AG04450 (cell line): ENCODE measurements around the gene PARD3B. TPM values are rescaled to one million over a fixed set of nuclear protein-coding genes. Genes with fewer than 3 reads are reported as not detected.

Source experiments
- CTCF ChIA-PET: fragments of 300-600, 350-600 bp; formaldehyde crosslinking; extraction: SDS; loops from one replicate; lab custom pipeline; 2022; ENCODE audit warnings: antibody characterized with exemption, inconsistent platforms; lab: Charles Lee
- POLR2A ChIA-PET: fragments of 350-600 bp; formaldehyde crosslinking; extraction: SDS; loops from one replicate; lab custom pipeline; 2021; ENCODE audit warnings: antibody characterized with exemption, inconsistent platforms; lab: Yijun Ruan, JAX
- DNase-seq: peaks from one replicate; pipeline ENCODE4 v3.0.0-alpha.2; 2011; ENCODE audit warnings: low read depth, low spot score
- H3K27ac ChIP-seq: one replicate; pipeline ENCODE4 v1.5.1; 2012; ENCODE audit warnings: low read depth, low read length, control low read depth
- H3K27me3 ChIP-seq: one replicate; pipeline ENCODE4 v1.6.0; 2012; ENCODE audit warnings: low read length; ENCODE audit not compliant: control insufficient read depth, insufficient read depth
- H3K4me3 ChIP-seq: 2 replicates; pipeline ENCODE4 v1.5.1; 2011; ENCODE audit warnings: mild to moderate bottlenecking, low read depth, low read length, control low read depth
- H3K9me3 ChIP-seq: 2 replicates; pipeline ENCODE4 v1.5.1; 2012; ENCODE audit warnings: low read length; ENCODE audit not compliant: control insufficient read depth, insufficient read depth
- CTCF ChIP-seq: IDR thresholded peaks from 2 replicates; pipeline ENCODE4 v1.5.1; 2011; ENCODE audit warnings: low read depth, low read length, control low read depth, inconsistent platforms
- polyA plus RNA-seq: library from polyadenylated mRNA; depleted of rRNA; stranded (reverse); fragments of >200 nt; gene quantifications from 2 replicates; pipeline ENCODE4 v1.2.3, GENCODE V29; 2011

The PARD3B gene
- polyA plus RNA-seq, 1 experiment: 8.5 TPM

GRCh38 chr2:205407984-205408383 lies 862.7 kb downstream of the PARD3B start:
- POLR2A ChIA-PET: interaction anchor here (0.5 kb wide), 1 partner anchor 30 kb away, joined by 3 read pairs; no protein-coding TSS in a partner anchor
- CTCF ChIA-PET: interaction anchor here (1.5 kb wide), 1 partner anchor 268 kb away, joined by 11 read pairs; no protein-coding TSS in a partner anchor
- TF ChIP-seq CTCF: no peak
- Histone ChIP-seq H3K27ac (no peak overlapping the region), H3K27me3 (no peaks in the 10 kb centered on the region), H3K9me3 (no peaks in the 10 kb centered on the region), H3K4me3 (no peak overlapping the region)
- peak; percentile 75 for DNase-seq

DNA sequence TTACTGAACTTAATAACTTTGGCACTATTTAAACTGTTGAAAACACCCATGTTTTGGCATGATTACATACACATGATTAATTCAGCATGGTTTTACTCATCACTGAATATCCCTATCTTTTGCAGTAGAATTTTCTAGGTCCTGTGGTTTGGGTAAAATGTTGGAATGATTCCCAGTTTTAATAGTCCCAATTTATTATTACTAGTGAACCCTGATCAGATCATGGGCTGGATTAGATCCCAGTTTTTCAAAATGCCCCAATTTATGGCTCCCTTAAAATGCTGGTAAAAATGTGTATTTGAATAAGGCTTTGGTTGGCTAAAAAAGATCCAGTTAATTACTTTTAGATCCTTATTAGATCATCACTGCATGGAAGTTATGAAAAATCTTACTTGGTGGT lies 863.4 kb downstream of the PARD3B start:
- H3K4me3 ChIP-seq: no peak overlapping the region
- TF ChIP-seq CTCF: no peak
- no peaks in the 10 kb centered on the region for H3K27me3 ChIP-seq
- no peak for DNase-seq
- no peaks in the 10 kb centered on the region for H3K9me3 ChIP-seq
- POLR2A ChIA-PET: no interaction called here
- CTCF ChIA-PET: interaction anchor here (0.9 to 1.5 kb wide), 2 partner anchors 267 kb away, joined by 4 to 11 read pairs; no protein-coding TSS in a partner anchor
- H3K27ac ChIP-seq: no peak overlapping the region

GRCh38 chr2:205409411-205409810 lies 864.1 kb downstream of the PARD3B start:
- no peak overlapping the region for H3K4me3 ChIP-seq
- CTCF ChIA-PET: interaction anchor here (0.9 kb wide), 1 partner anchor 266 kb away, joined by 4 read pairs; no protein-coding TSS in a partner anchor
- H3K27me3 ChIP-seq: no peaks in the 10 kb centered on the region
- DNase-seq: no peak
- POLR2A ChIA-PET: no interaction called here
- TF ChIP-seq CTCF: no peak
- H3K9me3 ChIP-seq: no peaks in the 10 kb centered on the region
- H3K27ac ChIP-seq: no peak overlapping the region

- Histone ChIP-seq H3K27ac (no peak overlapping the region), H3K9me3 (no peaks in the 10 kb centered on the region), H3K27me3 (no peaks in the 10 kb centered on the region), H3K4me3 (no peak overlapping the region)
- POLR2A ChIA-PET: no interaction called here
- no peak for TF ChIP-seq CTCF
- CTCF ChIA-PET: no interaction called here
- DNase-seq: no peak
Observed at GRCh38 chr2:205411558-205411957, 866.3 kb downstream of the PARD3B start.

- Histone ChIP-seq H3K27me3 (no peaks in the 10 kb centered on the region), H3K4me3 (no peak overlapping the region), H3K9me3 (no peaks in the 10 kb centered on the region), H3K27ac (no peak overlapping the region)
- POLR2A ChIA-PET: no interaction called here
- DNase-seq: no peak
- no peak for TF ChIP-seq CTCF
- CTCF ChIA-PET: interaction anchor here (1.0 kb wide), 1 partner anchor 45 kb away, joined by 3 read pairs; no protein-coding TSS in a partner anchor
Observed at GRCh38 chr2:205424326-205424725, 879.1 kb downstream of the PARD3B start.
